Lower leg skin (tissue), 3 donors: ENCODE results near the gene TMEM161B.

Experiments
- POLR2A ChIP-seq, 2 donors: fragments of 450-650 bp; IDR thresholded peaks; one replicate each; pipeline ENCODE4 v1.6.1; 2016 to 2017; ENCODE audit warnings: antibody characterized with exemption in 2 of 2, mild to moderate bottlenecking in 1 of 2, moderate library complexity in 1 of 2
- TF ChIP-seq, protein P1 (sequence below), 3 donors: fragments of 450-650 bp; IDR thresholded peaks; one replicate each; pipeline ENCODE4 v1.5.1; 2016; ENCODE audit warnings: antibody characterized with exemption in 3 of 3, mild to moderate bottlenecking in 3 of 3, moderate library complexity in 2 of 3

DNA sequence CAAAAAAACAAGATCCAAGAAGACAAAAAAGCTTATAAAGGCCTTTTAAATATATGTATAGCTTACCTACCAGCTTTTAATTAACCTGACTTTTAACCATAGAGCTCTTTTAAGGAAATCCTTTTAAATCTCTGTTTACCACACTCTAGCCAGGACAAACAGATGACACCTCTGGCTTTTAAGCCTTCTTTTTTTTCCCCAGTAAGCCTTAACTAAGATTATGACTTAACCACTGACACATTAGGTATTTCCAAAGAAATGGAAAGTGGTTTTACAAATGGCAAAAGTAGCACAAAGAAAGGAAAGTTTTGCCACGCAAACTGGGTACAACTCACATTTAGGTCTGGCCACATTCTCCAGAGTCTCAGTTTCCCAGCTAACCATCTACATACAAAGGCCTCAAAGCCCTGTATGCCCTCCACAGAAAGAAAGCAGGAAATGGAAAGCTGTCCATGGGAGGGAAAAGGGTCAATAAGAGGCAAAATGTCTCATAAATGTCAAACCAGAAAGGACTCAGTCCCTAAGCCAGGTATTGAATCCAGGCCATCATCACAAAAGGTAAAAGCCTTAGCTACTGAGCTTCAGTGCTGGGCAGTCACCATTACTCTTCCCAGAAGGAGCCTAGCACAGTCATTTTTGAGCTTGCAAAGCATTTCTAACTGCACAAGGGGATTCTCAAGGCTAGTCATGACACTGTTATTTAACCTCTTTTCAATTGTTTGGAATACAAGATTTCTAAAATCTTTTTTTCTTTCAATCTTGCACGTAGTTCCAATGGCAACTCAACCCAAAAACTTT lies 19.7 kb downstream of the TMEM161B start:
- TF ChIP-seq POLR2A (IDR thresholded peaks at IDR 0.05), result no peak
- TF ChIP-seq, protein P1, sequence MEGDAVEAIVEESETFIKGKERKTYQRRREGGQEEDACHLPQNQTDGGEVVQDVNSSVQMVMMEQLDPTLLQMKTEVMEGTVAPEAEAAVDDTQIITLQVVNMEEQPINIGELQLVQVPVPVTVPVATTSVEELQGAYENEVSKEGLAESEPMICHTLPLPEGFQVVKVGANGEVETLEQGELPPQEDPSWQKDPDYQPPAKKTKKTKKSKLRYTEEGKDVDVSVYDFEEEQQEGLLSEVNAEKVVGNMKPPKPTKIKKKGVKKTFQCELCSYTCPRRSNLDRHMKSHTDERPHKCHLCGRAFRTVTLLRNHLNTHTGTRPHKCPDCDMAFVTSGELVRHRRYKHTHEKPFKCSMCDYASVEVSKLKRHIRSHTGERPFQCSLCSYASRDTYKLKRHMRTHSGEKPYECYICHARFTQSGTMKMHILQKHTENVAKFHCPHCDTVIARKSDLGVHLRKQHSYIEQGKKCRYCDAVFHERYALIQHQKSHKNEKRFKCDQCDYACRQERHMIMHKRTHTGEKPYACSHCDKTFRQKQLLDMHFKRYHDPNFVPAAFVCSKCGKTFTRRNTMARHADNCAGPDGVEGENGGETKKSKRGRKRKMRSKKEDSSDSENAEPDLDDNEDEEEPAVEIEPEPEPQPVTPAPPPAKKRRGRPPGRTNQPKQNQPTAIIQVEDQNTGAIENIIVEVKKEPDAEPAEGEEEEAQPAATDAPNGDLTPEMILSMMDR (IDR thresholded peaks at IDR 0.05), result no peak
